ENCODE results near the gene LAT.
A peak's percentile ranks its signal among the peaks of the same experiment; 100 is the strongest.

LAT gene

DNA sequence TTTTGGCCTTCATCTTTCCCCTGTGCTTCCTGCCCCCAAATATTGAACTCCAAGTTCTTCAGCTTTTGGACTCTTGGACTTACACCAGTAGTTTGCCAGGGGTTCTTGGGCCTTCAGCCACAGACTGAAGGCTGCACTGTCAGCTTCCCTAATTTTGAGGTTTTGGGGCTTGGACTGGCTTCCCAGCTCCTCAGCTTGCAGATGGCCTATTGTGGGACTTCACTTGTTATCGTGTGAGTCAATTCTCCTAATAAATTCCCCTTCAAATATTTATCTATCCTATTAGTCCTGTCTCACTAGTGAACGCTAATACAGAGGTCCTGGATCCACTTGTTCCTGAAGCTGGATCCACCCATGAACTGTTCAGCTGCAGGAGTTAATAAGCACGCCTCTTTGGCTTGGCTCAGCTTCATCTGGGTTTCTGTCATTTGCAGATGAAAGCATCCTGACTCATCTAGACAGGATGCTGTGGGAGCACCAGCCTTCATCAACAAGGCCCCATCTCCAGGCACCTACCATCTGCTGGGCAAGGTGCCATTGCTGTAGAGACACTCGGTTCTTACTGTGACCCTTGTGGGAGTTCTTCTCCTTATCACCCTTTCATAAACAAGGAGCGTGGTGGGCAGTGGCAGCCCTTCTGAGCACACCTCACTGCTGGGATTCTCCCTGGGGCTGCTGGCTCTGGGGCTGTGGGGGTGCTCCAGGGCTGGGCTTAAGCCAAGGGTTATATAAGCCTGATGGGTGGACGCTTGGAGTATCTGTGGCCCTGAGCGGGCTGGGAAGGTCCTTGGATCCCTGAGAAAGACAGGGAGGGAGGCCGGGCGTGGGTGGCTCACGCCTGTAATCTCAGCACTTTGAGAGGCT lies 23.1 kb downstream of the LAT start:
- DNase-seq: no peak
- Histone ChIP-seq H3K23ac (ENCODE audit: low read length in 2 of 2) (no peak overlapping the region), H3K9me3 (ENCODE audit: control insufficient read depth, low read length) (no peaks in the 10 kb centered on the region), H3K27me3 (ENCODE audit: control insufficient read depth in 1 of 2, insufficient read depth in 1 of 2, low read length in 2 of 2) (peaks cover 0 to 6% of the 10 kb centered on the region in 2 experiments), H3K79me1 (replicated peaks; ENCODE audit: low read length, poor library complexity, severe bottlenecking) (no peaks in the 10 kb centered on the region), H2BK12ac (ENCODE audit: low read length in 2 of 2) (no peak overlapping the region), H2AK5ac (ENCODE audit: low read length, severe bottlenecking) (no peak overlapping the region), H4K8ac (ENCODE audit: low read length) (no peak overlapping the region), H3K4ac (ENCODE audit: low read depth in 1 of 2, low read length in 2 of 2) (no peak overlapping the region), H2BK15ac (ENCODE audit: low read depth, poor library complexity, severe bottlenecking) (no peak overlapping the region), H3K18ac (ENCODE audit: low read depth in 1 of 2, low read length in 2 of 2) (no peak overlapping the region), H2BK120ac (ENCODE audit: low read depth, low read length) (no peak overlapping the region), H2AFZ (ENCODE audit: low read depth, low read length) (no peak overlapping the region), H3K4me3 (ENCODE audit: insufficient read depth in 1 of 2, low read depth in 1 of 2, low read length in 2 of 2) (no peak overlapping the region), H3K27ac (ENCODE audit: low read length, poor library complexity, severe bottlenecking) (no peak overlapping the region), H3K14ac (ENCODE audit: low read length in 2 of 2) (no peak overlapping the region), H3K9ac (ENCODE audit: low read length) (no peak overlapping the region), H3K4me1 (ENCODE audit: control insufficient read depth, insufficient read depth, low read depth, low read length) (peaks cover 2% of the 10 kb centered on the region), H2BK5ac (ENCODE audit: low read depth, low read length, poor library complexity, severe bottlenecking) (no peak overlapping the region), H3K4me2 (ENCODE audit: low read length, poor library complexity, severe bottlenecking) (no peak overlapping the region), H4K91ac (ENCODE audit: low read length) (no peak overlapping the region), H3K36me3 (ENCODE audit: control insufficient read depth in 1 of 2, insufficient read depth in 2 of 2, low read depth in 1 of 2, low read length in 2 of 2) (no peaks in the 10 kb centered on the region)
- WGBS: 82% methylated on average over 10 of the region's 10 CpGs

DNA sequence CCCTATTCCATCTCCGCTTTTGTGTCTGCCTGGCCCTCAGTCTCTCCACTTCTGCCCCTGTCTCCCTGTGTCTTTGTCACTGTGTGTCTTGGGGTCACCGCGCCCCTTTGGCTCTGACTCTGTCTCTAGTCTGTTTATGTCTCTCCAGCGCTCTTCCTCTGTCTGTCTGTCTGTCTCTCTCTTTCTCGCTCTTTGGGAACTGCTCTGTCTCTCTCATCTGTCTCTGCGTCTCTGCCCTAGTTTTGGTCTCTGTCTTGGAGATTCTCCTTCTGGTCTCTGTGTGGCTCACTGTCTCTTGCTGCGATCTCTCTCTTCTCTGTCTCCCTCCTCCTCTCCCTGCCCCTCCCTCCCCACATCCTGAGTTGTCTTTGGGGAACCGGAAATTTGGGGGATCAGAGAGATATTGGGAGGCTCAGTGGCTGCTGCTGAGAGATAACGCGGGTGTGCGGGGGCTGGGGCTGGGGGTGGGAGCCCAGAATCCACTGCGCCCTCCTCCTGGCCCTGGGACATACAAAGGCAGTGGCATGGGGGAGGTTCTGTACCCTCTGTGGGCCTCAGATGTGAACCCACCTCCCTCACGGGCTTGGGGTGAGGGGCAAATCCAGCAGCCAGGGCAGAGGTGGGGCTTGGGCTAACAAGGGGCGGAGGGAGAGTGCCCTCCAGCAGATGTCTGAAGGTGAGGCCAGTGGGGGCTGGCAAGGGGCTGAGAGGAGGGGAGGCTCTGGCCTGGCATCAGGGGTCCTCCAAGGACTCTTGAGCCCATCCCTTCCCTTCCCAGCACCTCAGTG lies 24.4 kb downstream of the LAT start:
- peaks cover 0 to 6% of the 10 kb centered on the region in 2 experiments for H3K27me3 ChIP-seq (ENCODE audit: control insufficient read depth in 1 of 2, insufficient read depth in 1 of 2, low read length in 2 of 2)
- H3K4ac ChIP-seq (ENCODE audit: low read depth in 1 of 2, low read length in 2 of 2): no peak overlapping the region
- no peak overlapping the region for H2BK15ac ChIP-seq (ENCODE audit: low read depth, poor library complexity, severe bottlenecking)
- no peak overlapping the region for H4K8ac ChIP-seq (ENCODE audit: low read length)
- WGBS: 89% methylated on average over 14 of the region's 14 CpGs
- H2BK120ac ChIP-seq (ENCODE audit: low read depth, low read length): no peak overlapping the region
- H3K9me3 ChIP-seq (ENCODE audit: control insufficient read depth, low read length): no peaks in the 10 kb centered on the region
- H3K23ac ChIP-seq (ENCODE audit: low read length in 2 of 2): no peak overlapping the region
- H3K36me3 ChIP-seq (ENCODE audit: control insufficient read depth in 1 of 2, insufficient read depth in 2 of 2, low read depth in 1 of 2, low read length in 2 of 2): no peaks in the 10 kb centered on the region
- H2AK5ac ChIP-seq (ENCODE audit: low read length, severe bottlenecking): no peak overlapping the region
- H3K14ac ChIP-seq (ENCODE audit: low read length in 2 of 2): no peak overlapping the region
- H3K79me1 ChIP-seq (replicated peaks; ENCODE audit: low read length, poor library complexity, severe bottlenecking): no peaks in the 10 kb centered on the region
- no peak for DNase-seq
- no peak overlapping the region for H3K27ac ChIP-seq (ENCODE audit: low read length, poor library complexity, severe bottlenecking)
- H2BK12ac ChIP-seq (ENCODE audit: low read length in 2 of 2): no peak overlapping the region
- H3K4me3 ChIP-seq (ENCODE audit: insufficient read depth in 1 of 2, low read depth in 1 of 2, low read length in 2 of 2): no peak overlapping the region
- H2AFZ ChIP-seq (ENCODE audit: low read depth, low read length): no peak overlapping the region
- H3K4me1 ChIP-seq (ENCODE audit: control insufficient read depth, insufficient read depth, low read depth, low read length): peaks cover 2% of the 10 kb centered on the region
- H3K18ac ChIP-seq (ENCODE audit: low read depth in 1 of 2, low read length in 2 of 2): no peak overlapping the region
- H4K91ac ChIP-seq (ENCODE audit: low read length): no peak overlapping the region
- no peak overlapping the region for H3K4me2 ChIP-seq (ENCODE audit: low read length, poor library complexity, severe bottlenecking)
- no peak overlapping the region for H3K9ac ChIP-seq (ENCODE audit: low read length)
- no peak overlapping the region for H2BK5ac ChIP-seq (ENCODE audit: low read depth, low read length, poor library complexity, severe bottlenecking)

DNA sequence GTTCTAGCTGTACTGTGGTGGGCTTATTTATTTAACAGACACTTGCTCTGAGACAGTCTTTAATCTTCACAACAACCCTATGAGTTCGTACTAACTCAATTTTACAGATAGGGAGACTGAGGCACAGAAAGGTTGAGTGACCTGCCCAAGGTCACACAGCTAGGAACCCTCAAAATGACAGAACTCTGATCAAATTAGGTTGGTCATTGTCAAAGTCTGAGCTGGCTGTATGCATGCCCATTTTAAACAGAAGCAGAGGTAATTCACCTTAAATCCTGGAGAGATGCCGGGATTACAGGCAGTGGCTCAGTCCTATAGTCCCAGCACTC lies 24.9 kb downstream of the LAT start:
- Histone ChIP-seq H3K23ac (ENCODE audit: low read length in 2 of 2) (no peak overlapping the region), H3K4me2 (ENCODE audit: low read length, poor library complexity, severe bottlenecking) (no peak overlapping the region), H3K18ac (ENCODE audit: low read depth in 1 of 2, low read length in 2 of 2) (no peak overlapping the region), H2BK12ac (ENCODE audit: low read length in 2 of 2) (no peak overlapping the region), H3K27ac (ENCODE audit: low read length, poor library complexity, severe bottlenecking) (no peak overlapping the region), H3K4ac (ENCODE audit: low read depth in 1 of 2, low read length in 2 of 2) (no peak overlapping the region), H2BK120ac (ENCODE audit: low read depth, low read length) (no peak overlapping the region), H4K8ac (ENCODE audit: low read length) (no peak overlapping the region), H2AFZ (ENCODE audit: low read depth, low read length) (no peak overlapping the region), H3K27me3 (ENCODE audit: control insufficient read depth in 1 of 2, insufficient read depth in 1 of 2, low read length in 2 of 2) (peaks cover 0 to 6% of the 10 kb centered on the region in 2 experiments), H3K9me3 (ENCODE audit: control insufficient read depth, low read length) (no peaks in the 10 kb centered on the region), H4K91ac (ENCODE audit: low read length) (no peak overlapping the region), H3K36me3 (ENCODE audit: control insufficient read depth in 1 of 2, insufficient read depth in 2 of 2, low read depth in 1 of 2, low read length in 2 of 2) (no peaks in the 10 kb centered on the region), H3K79me1 (replicated peaks; ENCODE audit: low read length, poor library complexity, severe bottlenecking) (no peaks in the 10 kb centered on the region), H3K4me1 (ENCODE audit: control insufficient read depth, insufficient read depth, low read depth, low read length) (peaks cover 2% of the 10 kb centered on the region), H3K14ac (ENCODE audit: low read length in 2 of 2) (no peak overlapping the region), H3K9ac (ENCODE audit: low read length) (no peak overlapping the region), H2BK5ac (ENCODE audit: low read depth, low read length, poor library complexity, severe bottlenecking) (no peak overlapping the region), H2AK5ac (ENCODE audit: low read length, severe bottlenecking) (no peak overlapping the region), H2BK15ac (ENCODE audit: low read depth, poor library complexity, severe bottlenecking) (no peak overlapping the region), H3K4me3 (ENCODE audit: insufficient read depth in 1 of 2, low read depth in 1 of 2, low read length in 2 of 2) (no peak overlapping the region)
- 94% methylated on average over 2 of the region's 2 CpGs for WGBS
- no peak for DNase-seq

DNA sequence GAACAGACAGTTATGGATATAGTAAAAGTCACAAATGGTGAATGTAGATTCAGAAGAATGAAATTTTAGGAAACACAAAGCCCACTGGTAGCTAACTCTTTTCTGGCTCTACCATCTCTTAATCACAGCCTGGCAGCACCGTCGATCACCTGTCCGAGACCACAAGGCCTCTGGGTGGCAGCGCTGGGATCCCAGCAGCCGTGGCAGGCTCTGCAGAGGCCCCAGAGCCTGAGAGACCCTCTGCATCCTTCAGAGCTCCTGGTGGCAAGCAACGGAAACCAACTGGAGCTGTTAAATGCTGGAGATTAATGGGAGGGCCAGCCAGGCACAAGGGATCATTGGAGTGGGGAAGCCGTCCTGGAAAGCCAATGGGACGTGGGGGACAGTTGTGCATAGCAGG lies 26.3 kb downstream of the LAT start:
- Histone ChIP-seq H2BK15ac (ENCODE audit: low read depth, poor library complexity, severe bottlenecking) (no peak overlapping the region), H3K23ac (ENCODE audit: low read length in 2 of 2) (no peak overlapping the region), H2AK5ac (ENCODE audit: low read length, severe bottlenecking) (no peak overlapping the region), H3K4me1 (ENCODE audit: control insufficient read depth, insufficient read depth, low read depth, low read length) (peaks cover 2% of the 10 kb centered on the region), H3K4me3 (ENCODE audit: insufficient read depth in 1 of 2, low read depth in 1 of 2, low read length in 2 of 2) (no peak overlapping the region), H3K4me2 (ENCODE audit: low read length, poor library complexity, severe bottlenecking) (no peak overlapping the region), H3K18ac (ENCODE audit: low read depth in 1 of 2, low read length in 2 of 2) (no peak overlapping the region), H3K14ac (ENCODE audit: low read length in 2 of 2) (no peak overlapping the region), H3K27ac (ENCODE audit: low read length, poor library complexity, severe bottlenecking) (no peak overlapping the region), H2BK120ac (ENCODE audit: low read depth, low read length) (no peak overlapping the region), H3K79me1 (replicated peaks; ENCODE audit: low read length, poor library complexity, severe bottlenecking) (no peaks in the 10 kb centered on the region), H2BK12ac (ENCODE audit: low read length in 2 of 2) (no peak overlapping the region), H3K36me3 (ENCODE audit: control insufficient read depth in 1 of 2, insufficient read depth in 2 of 2, low read depth in 1 of 2, low read length in 2 of 2) (no peaks in the 10 kb centered on the region), H3K27me3 (ENCODE audit: control insufficient read depth in 1 of 2, insufficient read depth in 1 of 2, low read length in 2 of 2) (peaks cover 0 to 6% of the 10 kb centered on the region in 2 experiments), H2BK5ac (ENCODE audit: low read depth, low read length, poor library complexity, severe bottlenecking) (no peak overlapping the region), H4K91ac (ENCODE audit: low read length) (no peak overlapping the region), H3K9me3 (ENCODE audit: control insufficient read depth, low read length) (no peaks in the 10 kb centered on the region), H3K4ac (ENCODE audit: low read depth in 1 of 2, low read length in 2 of 2) (no peak overlapping the region), H4K8ac (ENCODE audit: low read length) (no peak overlapping the region), H3K9ac (ENCODE audit: low read length) (no peak overlapping the region), H2AFZ (ENCODE audit: low read depth, low read length) (peak overlapping the region; percentile 18)
- DNase-seq: no peak
- 52% methylated on average over 8 of the region's 8 CpGs for WGBS
